ENCODE measurements around the gene KIF3B.

DNA sequence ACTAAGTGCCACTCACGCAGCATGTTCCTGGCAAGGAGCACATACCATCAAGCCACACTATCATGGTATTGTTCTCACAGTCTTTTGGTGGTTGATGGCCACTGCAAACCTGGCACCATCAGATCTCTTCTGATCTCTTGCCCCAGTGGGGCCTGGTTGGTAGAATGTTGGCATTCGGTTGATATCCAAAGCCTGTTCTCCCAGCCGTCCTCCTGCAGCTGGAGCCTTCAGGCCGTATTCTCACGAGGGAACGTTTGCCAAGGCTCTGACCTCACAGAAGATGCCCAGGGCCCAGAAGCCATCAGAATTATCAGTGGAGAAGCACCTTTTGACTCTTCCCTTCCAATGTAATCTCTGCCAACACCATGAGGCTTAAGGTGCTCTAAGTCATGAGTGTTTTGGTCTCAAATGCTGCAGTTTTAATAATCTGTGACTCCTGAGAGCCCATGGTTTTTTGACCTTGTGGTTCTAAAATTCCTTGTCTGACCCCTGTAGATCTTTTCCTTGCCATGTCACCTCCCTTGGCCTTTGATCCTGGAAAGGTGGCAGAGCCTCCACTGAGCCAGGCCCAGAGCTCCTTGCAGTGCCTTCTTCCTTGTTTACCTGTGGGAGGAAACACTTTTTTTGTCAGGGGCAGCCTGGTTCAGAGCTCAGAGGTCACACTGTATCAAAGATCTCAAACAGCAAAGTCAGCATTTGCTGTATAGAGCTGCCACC is 42.0 kb upstream of the KIF3B start:
- TF ChIP-seq, protein P1, sequence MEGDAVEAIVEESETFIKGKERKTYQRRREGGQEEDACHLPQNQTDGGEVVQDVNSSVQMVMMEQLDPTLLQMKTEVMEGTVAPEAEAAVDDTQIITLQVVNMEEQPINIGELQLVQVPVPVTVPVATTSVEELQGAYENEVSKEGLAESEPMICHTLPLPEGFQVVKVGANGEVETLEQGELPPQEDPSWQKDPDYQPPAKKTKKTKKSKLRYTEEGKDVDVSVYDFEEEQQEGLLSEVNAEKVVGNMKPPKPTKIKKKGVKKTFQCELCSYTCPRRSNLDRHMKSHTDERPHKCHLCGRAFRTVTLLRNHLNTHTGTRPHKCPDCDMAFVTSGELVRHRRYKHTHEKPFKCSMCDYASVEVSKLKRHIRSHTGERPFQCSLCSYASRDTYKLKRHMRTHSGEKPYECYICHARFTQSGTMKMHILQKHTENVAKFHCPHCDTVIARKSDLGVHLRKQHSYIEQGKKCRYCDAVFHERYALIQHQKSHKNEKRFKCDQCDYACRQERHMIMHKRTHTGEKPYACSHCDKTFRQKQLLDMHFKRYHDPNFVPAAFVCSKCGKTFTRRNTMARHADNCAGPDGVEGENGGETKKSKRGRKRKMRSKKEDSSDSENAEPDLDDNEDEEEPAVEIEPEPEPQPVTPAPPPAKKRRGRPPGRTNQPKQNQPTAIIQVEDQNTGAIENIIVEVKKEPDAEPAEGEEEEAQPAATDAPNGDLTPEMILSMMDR (IDR thresholded peaks at IDR 0.05) = no peak
- no peak for TF ChIP-seq POLR2A (IDR thresholded peaks at IDR 0.05)
- TF ChIP-seq POLR2AphosphoS5 (IDR thresholded peaks at IDR 0.05) = no peak
